HL-60 (cell line): ENCODE results near the gene NFU1.

Source experiments
- CTCF ChIP-seq: IDR thresholded peaks from one replicate; pipeline ENCODE4 v1.5.1; 2011; ENCODE audit warnings: low read length, control low read depth, inconsistent platforms; ENCODE audit not compliant: insufficient read depth
- GABPA ChIP-seq: IDR thresholded peaks from 2 replicates; pipeline ENCODE4 v1.6.1; 2012; ENCODE audit warnings: low read depth
- POLR2AphosphoS5 ChIP-seq: IDR thresholded peaks from 2 replicates; pipeline ENCODE4 v1.6.1; 2012; ENCODE audit warnings: low read depth
- REST ChIP-seq: IDR thresholded peaks from 2 replicates; pipeline ENCODE4 v1.6.1; 2012; ENCODE audit warnings: low read depth; ENCODE audit not compliant: insufficient replicate concordance
- SPI1 ChIP-seq: IDR thresholded peaks from 2 replicates; pipeline ENCODE4 v1.6.1; 2012; ENCODE audit warnings: low read depth, mild to moderate bottlenecking, borderline replicate concordance

- TF ChIP-seq CTCF, result no peak
- TF ChIP-seq REST, result no peak
- no peak for TF ChIP-seq GABPA
- no peak for TF ChIP-seq POLR2AphosphoS5
- no peak for TF ChIP-seq SPI1
Observed at GRCh38 chr2:69381337-69381737, 55.9 kb downstream of the NFU1 start.
